ENCODE data around the gene HS3ST4. TPM values are rescaled to one million over a fixed set of nuclear protein-coding genes. Genes with fewer than 3 reads are reported as not detected.

Gene HS3ST4
- total RNA-seq, 1 experiment from 2014 or later: not detected

DNA sequence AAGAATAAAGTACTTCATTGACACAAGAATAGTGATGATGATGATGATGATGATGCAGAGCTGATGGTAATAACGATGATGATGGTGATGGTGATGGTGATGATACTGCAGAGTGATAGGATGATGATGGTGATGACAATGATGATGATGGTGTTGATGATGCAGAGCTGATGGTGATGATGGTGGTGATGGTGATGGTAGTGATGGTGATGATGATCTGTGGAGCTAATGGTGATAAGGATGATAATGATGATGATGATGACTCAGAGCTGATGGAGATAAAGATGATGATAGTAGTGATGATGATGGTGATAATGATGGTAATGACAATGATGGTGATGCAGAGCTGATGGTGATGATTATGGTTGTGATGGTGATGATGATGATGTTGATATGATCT is 448.1 kb downstream of the HS3ST4 start:
- DNase-seq (ENCODE audit: low read depth, low spot score) (no peak), ATAC-seq (no peak)
- no peaks in the 10 kb centered on the region for H3K4me1 ChIP-seq (ENCODE audit: control insufficient read depth, insufficient read depth, low read length)
- no peaks in the 10 kb centered on the region for H3K9me3 ChIP-seq (ENCODE audit: control insufficient read depth, insufficient read depth, low read depth, low read length)
- intact Hi-C loops (cut with micrococcal nuclease; ENCODE audit: unreplicated experiment) (no loop called here), in situ Hi-C loops (cut with HindIII; ENCODE audit: low pct_unique_long_range_greater_than_20kb, low sequenced_read_pairs) (no loop called here)
- H3K4me3 ChIP-seq (ENCODE audit: low read depth in 2 of 2, low read length in 2 of 2): no peak overlapping the region
- BruUV-seq (replicated peaks): no TSS peak
- CTCF ChIA-PET: no interaction called here
- TF ChIP-seq, protein P1, sequence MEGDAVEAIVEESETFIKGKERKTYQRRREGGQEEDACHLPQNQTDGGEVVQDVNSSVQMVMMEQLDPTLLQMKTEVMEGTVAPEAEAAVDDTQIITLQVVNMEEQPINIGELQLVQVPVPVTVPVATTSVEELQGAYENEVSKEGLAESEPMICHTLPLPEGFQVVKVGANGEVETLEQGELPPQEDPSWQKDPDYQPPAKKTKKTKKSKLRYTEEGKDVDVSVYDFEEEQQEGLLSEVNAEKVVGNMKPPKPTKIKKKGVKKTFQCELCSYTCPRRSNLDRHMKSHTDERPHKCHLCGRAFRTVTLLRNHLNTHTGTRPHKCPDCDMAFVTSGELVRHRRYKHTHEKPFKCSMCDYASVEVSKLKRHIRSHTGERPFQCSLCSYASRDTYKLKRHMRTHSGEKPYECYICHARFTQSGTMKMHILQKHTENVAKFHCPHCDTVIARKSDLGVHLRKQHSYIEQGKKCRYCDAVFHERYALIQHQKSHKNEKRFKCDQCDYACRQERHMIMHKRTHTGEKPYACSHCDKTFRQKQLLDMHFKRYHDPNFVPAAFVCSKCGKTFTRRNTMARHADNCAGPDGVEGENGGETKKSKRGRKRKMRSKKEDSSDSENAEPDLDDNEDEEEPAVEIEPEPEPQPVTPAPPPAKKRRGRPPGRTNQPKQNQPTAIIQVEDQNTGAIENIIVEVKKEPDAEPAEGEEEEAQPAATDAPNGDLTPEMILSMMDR (IDR thresholded peaks at IDR 0.05): no peak
- no peak for TF ChIP-seq SIN3A (IDR thresholded peaks at IDR 0.05; ENCODE audit: borderline replicate concordance, insufficient read depth, low read depth, low read length)
- no peak for TF ChIP-seq TCF7L2 (IDR thresholded peaks at IDR 0.05; ENCODE audit: low read depth, low read length)
- TF ChIP-seq POLR2AphosphoS5 (IDR thresholded peaks at IDR 0.05; ENCODE audit: low read depth, low read length): no peak
- TF ChIP-seq, protein P2, sequence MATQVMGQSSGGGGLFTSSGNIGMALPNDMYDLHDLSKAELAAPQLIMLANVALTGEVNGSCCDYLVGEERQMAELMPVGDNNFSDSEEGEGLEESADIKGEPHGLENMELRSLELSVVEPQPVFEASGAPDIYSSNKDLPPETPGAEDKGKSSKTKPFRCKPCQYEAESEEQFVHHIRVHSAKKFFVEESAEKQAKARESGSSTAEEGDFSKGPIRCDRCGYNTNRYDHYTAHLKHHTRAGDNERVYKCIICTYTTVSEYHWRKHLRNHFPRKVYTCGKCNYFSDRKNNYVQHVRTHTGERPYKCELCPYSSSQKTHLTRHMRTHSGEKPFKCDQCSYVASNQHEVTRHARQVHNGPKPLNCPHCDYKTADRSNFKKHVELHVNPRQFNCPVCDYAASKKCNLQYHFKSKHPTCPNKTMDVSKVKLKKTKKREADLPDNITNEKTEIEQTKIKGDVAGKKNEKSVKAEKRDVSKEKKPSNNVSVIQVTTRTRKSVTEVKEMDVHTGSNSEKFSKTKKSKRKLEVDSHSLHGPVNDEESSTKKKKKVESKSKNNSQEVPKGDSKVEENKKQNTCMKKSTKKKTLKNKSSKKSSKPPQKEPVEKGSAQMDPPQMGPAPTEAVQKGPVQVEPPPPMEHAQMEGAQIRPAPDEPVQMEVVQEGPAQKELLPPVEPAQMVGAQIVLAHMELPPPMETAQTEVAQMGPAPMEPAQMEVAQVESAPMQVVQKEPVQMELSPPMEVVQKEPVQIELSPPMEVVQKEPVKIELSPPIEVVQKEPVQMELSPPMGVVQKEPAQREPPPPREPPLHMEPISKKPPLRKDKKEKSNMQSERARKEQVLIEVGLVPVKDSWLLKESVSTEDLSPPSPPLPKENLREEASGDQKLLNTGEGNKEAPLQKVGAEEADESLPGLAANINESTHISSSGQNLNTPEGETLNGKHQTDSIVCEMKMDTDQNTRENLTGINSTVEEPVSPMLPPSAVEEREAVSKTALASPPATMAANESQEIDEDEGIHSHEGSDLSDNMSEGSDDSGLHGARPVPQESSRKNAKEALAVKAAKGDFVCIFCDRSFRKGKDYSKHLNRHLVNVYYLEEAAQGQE (IDR thresholded peaks at IDR 0.05; ENCODE audit: insufficient read depth in 1 of 2, low read depth in 2 of 2, low read length in 1 of 2): no peak
- H3K27ac ChIP-seq (ENCODE audit: low read length): no peak overlapping the region
- H3K27me3 ChIP-seq (ENCODE audit: control insufficient read depth, insufficient read depth, low read length): no peaks in the 10 kb centered on the region
- POLR2A ChIA-PET: no interaction called here
- H3K36me3 ChIP-seq (ENCODE audit: control insufficient read depth, insufficient read depth, low read length): no peaks in the 10 kb centered on the region

DNA sequence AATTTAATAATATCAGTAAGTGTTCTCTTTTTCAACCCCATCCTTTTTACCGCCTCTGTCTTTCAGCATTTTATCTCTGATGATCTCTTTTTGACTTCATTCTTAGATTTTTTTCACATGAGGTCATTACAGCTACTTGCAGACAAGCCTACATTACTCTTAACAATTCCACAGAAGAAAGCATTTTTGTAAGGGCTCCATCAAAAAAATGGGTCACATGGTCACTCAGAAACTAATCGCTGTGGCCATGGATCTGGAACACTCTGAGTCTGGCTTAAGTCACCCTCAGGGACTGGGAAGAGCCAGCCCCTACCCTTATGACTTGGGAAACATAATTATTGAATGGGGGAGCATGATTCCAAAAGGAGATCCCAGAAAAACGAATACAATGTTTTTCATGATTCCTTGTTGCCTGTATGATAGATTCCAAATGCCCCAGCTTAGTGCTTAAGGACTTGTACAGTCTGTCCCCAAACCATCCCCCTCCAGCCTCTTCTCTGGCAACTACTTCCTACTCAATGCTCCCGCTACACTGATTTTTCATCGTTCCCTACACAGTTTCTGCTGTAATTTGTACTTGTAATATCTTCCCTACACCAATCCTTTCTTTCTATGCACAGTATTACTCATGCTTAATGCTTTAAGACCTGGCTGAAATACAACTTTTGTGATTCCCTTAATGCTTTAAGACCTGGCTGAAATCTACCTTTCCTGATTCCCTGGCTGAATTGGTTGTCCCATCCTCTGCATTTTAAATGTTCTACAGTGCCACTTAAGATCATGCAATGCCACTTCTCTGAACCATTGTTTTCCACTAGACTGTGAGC is 457.8 kb downstream of the HS3ST4 start:
- TF ChIP-seq SIN3A (IDR thresholded peaks at IDR 0.05; ENCODE audit: borderline replicate concordance, insufficient read depth, low read depth, low read length) (no peak), TCF7L2 (IDR thresholded peaks at IDR 0.05; ENCODE audit: low read depth, low read length) (no peak), POLR2AphosphoS5 (IDR thresholded peaks at IDR 0.05; ENCODE audit: low read depth, low read length) (no peak)
- TF ChIP-seq, protein P2 (IDR thresholded peaks at IDR 0.05; ENCODE audit: insufficient read depth in 1 of 2, low read depth in 2 of 2, low read length in 1 of 2): no peak
- TF ChIP-seq, protein P1 (IDR thresholded peaks at IDR 0.05): no peak
- POLR2A ChIA-PET: no interaction called here
- H3K4me3 ChIP-seq (ENCODE audit: low read depth in 2 of 2, low read length in 2 of 2): no peak overlapping the region
- in situ Hi-C loops (cut with HindIII; ENCODE audit: low pct_unique_long_range_greater_than_20kb, low sequenced_read_pairs): no loop called here
- no TSS peak for BruUV-seq (replicated peaks)
- DNase-seq (ENCODE audit: low read depth, low spot score) (no peak), ATAC-seq (no peak)
- H3K9me3 ChIP-seq (ENCODE audit: control insufficient read depth, insufficient read depth, low read depth, low read length): no peaks in the 10 kb centered on the region
- no peaks in the 10 kb centered on the region for H3K4me1 ChIP-seq (ENCODE audit: control insufficient read depth, insufficient read depth, low read length)
- no peak overlapping the region for H3K27ac ChIP-seq (ENCODE audit: low read length)
- intact Hi-C loops (cut with micrococcal nuclease; ENCODE audit: unreplicated experiment): no loop called here
- no peaks in the 10 kb centered on the region for H3K27me3 ChIP-seq (ENCODE audit: control insufficient read depth, insufficient read depth, low read length)
- CTCF ChIA-PET: no interaction called here
- H3K36me3 ChIP-seq (ENCODE audit: control insufficient read depth, insufficient read depth, low read length): no peaks in the 10 kb centered on the region

Data from Panc1 (cell line).